Stimulated activated CD8-positive, alpha-beta memory T cell treated with anti-CD3 and anti-CD28 coated beads, Interleukin-15, amount 100 ng/mL, for 48 hours (primary cell): ENCODE measurements around the gene TTC28.
A peak's percentile ranks its signal among the peaks of the same experiment; 100 is the strongest.
"Not testable (repeated sequence)": the region's sequence is repeated elsewhere in the genome, so short reads cannot be mapped to it uniquely, and the experiment has no call there.

Experiments
- DNase-seq, 2 donors: peaks; one replicate each; pipeline ENCODE4 v3.0.0-alpha.2; 2020; ENCODE audit warnings: low read depth in 2 of 2

TTC28 gene

DNA sequence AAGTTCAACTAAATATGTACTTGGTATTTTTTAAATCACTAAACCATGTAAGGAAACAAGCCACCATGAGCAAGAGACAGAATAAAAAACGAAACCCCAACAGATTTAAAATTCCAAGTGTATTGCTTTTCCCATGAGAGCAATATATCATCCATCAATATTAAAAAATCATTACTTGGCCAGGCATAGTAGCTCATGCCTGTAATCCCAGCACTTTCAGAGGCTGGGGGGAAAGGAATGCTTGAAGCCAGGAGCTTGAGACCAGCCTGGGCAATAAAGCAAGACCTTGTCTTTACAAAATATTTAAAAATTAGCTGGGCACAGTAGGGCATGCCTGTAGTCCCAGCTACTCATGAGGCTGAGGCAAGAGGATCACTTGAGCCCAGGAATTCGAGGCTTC lies 190.8 kb downstream of the TTC28 start:
- no peak for DNase-seq

DNA sequence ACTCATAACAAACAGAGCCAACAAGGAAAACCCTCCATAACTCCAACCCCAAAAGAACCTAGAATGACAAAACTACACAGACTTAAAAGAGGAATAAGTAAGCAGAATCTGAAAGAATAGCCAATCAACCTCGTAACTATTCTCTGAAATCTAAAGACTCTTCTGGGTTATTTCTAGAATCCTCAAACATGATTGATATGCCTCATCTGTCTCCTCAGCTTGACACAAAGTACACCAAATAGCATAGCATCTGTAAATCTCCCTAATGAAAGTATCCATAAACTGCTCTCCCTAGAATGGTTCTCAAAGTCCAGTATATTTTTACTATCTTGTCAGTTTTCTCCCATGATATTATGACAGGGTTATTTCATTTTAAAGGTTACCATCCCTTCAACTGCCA lies 195.0 kb downstream of the TTC28 start:
- no peak for DNase-seq

DNA sequence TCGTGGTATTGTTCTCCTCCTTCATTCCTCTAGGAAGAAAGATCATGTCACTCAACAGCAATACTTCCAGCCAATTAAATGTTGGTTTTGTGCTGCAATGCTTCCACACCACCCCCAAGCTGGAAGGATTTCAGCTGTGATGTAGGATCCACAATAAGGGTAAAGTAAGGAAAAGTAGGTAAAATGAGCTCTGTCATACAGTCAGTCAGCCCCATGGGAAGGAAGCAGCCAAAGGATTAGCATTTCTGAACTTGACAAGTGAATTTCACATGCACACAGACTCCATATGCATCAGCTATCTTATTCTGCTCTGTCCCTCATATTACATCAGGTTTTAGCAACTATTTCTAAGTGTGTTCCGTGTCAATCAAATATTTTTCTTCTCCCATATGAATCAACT lies 197.9 kb downstream of the TTC28 start:
- DNase-seq = no peak

DNA sequence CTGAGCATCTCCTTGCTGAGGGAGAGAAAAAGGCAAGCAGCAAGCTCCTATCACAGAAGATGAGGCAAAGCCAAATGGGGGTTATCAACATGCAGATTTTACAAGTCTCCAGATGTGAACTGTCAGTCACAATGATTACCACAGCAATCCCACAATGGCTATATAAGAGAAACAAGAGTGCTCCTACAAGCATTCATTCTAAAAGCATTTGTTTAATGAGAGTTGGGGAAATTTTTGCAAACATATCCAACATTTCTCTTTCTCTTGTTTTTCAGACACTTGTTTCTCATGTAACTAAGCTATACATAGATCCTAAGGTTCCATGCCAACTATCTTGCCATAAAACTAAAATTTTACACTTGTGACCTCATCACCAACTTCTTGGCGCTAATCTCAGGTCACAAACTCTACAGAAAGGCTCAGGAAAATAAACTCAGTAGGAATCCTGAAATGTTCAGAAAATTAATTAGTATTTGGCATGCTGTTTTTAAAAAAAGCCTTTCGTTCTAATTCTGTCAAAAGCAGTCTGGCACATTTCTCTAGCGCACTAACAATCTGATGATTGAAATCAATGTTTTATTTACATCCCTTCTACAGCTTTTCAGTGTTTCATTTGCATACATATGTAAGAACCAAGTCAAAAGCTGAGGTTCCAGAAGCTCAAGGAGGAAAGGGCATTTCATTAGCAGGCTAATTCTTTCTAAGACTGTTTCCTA lies 199.5 kb downstream of the TTC28 start:
- DNase-seq = no peak

DNA sequence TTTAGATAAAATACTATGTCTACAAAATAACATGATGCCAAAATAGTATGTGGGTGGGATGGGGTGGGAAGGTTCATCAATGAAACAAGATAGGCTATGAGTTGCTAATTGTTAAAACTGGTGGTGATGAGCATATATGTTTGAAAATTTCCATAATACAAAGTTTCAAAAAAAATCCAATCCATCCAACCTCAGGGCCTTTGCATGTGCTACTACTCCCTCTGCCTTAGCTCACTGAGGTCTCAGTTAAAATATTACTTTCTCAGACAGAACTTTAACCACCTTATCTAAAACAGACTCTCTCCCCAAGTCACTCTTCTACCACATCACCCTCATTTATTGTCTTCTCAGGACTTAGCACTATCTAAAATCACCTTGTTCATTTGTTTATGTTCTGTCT lies 201.1 kb downstream of the TTC28 start:
- DNase-seq = no peak

DNA sequence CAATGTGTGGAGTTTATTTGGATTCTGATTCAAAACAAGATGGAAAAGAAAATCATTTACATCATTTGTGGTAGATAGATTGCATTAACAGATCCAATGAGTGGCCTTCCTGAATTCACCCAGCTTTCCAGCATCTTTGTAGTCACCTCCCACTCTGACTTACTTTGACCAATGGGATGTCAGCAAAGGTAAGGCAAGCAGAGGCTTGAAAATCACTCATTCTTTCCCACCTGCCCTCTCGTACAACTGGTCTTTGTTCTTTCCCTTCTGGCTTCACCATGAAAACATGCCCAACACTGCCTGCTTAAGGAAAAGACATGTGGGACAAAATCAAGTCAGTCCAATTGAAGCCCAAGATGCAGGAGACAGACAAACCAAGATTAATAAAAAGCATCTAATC lies 202.1 kb downstream of the TTC28 start:
- no peak for DNase-seq

DNA sequence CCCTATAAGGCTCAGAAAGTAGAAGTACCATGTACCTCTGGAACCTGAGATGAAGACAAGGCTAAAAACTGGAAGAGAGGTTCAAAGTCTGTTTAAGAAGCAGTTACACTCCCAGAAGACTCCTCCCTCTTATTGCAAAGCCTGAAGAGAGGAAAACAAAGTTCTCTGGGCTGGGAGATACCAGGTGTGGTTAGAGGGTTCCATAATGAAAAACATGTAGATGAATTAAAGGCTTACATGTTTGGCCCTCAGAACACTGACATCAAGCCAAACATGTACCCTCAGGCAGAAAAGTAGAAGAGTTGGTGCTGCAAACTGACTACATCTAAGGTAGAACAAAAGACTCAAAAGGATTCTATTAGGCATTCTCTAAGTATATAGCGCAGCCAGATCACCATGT lies 205.3 kb downstream of the TTC28 start:
- no peak for DNase-seq

DNA sequence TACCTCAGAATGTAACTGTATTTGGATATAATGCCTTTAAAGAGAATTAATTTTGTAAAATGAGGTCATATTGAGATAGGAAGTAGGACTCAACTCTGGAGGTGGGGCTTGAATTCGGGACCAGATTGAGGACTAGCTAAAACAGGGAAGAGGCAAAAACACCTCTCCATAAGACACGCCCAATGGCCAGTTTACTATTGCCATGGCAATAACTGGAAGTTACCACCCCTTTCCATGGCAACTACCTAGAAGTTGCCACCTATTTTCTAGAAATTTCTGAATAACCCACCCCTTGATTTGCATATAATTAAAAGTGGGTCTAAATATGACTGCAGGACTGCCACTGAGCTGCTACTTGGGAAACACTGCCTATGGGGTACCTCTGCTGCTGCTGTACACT lies 206.4 kb downstream of the TTC28 start:
- no peak for DNase-seq

DNA sequence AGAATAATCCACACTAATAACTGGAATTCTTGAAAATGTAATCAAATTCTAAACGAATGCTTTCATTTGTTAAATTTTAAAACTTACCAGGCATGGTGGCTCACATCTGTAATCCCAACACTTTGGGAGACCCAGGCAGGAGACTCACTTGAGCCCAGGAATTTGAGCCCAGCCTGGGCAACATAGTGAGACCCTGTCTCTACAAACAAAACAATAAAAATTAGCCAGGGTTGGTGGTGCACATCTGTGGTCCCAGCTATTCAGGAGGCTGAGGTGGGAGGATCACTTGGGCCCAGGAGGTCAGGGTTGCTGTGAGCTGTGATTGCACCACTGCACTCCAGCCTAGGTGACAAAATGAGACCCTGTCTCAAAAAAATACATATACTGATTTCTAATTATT lies 212.6 kb downstream of the TTC28 start:
- DNase-seq = not testable (repeated sequence)

DNA sequence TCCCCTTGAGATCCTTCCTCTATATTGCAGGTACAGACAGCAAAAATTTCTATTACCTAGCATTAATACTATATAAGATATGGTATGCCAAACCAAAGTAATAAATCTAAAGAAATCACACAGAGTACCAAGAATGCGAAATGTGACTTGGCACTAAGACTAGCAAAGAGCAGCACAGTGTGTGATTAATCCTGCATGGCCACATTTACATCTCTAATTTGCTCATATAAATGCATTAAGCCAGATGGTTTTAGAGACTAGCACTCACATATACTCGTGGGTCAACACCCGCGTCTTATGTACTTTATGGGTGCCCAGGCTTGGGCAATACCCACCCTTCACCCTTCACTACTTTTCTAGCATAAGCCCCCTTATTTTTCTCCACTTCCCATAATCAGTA lies 213.2 kb downstream of the TTC28 start:
- DNase-seq = no peak

DNA sequence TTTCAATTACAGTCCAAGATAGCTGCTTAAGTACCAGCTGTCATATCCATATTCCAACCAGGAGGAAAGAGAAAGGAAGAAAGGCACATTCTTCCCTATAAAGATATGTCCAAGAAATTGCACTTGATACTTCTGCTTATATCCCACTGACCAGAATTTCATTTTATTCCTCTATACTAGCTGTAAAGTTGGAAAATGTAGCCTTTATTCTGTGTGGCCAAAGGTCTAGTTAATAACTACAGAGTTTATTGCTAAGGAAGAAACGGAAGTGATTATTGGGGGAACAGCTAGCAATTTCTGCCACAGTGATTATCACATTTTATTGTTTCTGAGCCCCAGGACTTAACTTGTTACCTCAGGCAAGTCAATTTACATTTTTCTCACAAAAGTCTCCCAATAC lies 213.8 kb downstream of the TTC28 start:
- DNase-seq = no peak

DNA sequence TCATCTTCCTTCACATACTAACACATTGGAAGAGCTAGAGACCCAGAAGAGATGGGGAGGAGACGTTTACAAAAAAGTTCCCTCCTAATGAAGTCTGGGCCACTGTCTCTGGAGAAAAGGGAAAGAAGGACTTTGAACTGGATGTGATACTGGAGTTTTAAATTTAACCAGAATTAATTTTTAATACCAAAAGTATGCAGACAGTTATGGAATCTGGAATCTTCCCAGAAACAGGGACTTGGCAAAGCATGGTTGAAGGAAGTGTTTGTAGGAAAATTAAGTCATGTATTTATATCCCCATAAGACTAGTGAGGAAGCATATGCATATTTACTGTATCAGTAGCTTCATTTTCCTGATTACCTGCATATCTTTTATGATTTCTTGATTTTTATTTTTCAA lies 215.5 kb downstream of the TTC28 start:
- DNase-seq = no peak

DNA sequence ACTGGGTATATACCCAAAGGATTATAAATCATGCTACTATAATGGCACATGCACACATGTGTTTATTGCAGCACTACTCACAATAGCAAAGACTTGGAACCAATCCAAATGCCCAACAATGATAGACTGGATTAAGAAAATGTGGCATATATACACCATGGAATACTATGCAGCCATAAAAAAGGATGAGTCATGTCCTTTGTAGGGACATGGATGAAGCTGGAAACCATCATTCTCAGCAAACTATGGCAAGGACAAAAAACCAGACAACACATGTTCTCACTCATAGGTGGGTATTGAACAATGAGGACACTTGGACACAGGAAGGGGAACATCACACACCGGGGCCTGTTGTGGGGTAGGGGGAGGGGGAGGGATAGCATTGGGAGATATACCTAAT lies 216.2 kb downstream of the TTC28 start:
- not testable (repeated sequence) for DNase-seq

DNA sequence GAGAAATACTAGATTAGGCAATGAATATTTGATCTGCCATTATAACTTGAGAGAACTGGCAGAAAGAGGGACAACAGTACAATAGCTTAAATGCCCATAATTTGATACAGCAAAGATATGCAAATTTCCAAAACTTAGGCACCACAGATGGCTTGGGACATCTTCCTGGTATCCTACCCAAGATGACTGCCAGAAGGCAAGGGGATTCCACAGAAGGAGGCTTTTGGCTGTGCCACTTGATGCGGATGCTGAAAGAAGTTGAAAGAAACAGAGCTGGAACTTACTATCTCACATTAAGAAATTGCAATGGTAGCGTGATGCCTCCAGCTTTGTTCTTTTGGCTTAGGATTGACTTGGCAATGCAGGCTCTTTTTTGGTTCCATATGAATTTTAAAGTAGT lies 216.7 kb downstream of the TTC28 start:
- DNase-seq = no peak

DNA sequence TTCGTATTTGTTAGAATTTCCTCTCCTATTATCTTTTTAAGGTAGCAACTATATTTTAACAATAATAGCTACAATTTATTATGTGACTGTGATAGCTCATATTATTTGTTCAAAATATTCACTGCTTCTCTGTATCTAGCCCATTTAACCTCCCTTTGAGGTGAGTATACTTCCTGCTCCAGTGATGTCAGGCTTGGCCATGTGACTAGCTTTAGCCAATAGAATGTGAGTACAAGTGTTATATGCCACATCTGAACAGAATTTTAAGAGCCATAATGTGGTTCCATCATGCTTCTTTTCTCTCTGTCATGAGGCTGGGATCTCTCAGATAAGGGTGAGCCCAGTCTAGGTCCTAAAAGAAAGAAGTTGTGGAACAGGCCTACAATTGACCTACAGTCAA lies 217.6 kb downstream of the TTC28 start:
- DNase-seq = no peak

DNA sequence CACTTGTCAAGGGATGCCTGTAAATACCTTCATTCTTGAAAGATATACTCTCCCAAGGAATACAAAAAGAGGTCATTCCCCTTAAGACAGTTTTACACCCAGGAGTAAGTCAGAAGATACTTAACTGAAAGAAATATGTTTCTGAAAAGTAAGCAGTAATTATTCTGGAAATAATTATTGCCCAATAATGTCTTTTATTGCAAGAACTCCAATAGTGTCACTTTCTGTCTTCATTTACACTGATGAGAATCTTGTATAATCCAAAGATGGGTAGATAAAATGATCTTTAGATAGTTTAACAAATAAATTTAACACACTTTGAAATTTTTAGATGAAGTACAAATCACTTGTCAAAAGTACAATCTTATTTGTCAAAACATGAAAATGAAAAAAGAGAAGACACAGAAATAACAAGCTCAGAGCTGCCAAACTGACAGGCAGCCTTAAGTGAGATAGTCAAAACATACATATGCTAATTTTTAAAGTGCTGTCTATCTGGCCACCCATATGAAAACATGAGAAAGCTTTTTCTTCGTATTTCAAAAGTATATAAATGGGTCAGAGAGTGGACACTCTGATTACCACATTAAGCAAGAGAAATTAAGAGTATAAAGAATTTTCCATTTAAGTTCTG lies 225.1 kb downstream of the TTC28 start:
- no peak for DNase-seq

DNA sequence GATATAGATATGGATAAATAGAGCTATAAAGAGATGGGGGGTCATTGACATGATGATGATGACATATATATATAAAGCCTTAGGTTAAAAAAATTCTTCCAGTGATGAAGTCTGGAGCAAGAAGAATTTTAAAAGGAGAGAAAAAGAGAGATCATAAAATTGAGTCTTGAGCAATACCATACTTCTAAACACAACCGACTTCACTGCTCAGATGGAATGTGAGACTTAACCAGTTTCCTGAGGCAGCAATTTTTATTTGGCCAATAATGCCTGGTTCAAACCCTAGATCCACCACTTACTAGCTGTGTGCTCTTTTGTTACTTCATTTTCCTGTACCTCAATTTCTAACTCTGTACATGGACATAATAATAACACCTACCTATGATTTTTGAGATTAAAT lies 229.5 kb downstream of the TTC28 start:
- no peak for DNase-seq

DNA sequence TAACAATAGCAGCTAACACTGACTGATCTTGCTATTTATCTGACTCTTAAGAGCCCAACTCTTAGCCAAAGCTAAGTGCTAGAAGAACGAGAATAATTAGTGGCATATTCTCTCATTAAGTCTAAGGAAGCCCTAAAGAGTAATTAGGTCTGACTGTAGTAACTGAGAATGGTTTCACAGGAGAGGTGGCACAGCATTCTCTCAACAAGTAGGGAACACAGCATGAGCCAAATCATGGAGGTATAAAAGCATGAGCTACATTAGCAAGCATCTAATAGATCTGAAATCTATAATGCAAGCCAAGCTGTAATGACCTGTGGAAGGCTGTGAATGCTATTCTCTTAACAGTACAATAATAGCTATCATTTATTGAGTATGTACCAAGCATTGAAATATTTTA lies 230.6 kb downstream of the TTC28 start:
- no peak for DNase-seq

DNA sequence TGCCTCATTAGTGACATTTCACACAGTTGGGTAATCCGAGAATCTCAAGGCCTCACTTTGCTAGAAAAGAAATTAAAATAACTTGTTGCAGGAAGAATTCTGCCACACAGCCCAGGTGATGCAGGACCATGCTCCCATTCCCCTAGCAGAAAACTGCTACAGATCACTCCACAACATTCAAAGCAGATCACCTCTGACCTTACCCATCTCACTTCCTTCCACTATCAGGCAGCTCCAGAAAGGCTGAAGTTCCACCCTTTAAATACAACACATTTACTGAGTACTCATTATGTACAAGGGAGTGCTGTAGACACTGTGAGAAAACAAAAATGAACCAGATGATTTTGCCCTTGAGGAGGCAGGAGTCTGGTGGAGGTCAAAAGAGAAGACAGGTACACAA lies 231.0 kb downstream of the TTC28 start:
- DNase-seq = no peak

DNA sequence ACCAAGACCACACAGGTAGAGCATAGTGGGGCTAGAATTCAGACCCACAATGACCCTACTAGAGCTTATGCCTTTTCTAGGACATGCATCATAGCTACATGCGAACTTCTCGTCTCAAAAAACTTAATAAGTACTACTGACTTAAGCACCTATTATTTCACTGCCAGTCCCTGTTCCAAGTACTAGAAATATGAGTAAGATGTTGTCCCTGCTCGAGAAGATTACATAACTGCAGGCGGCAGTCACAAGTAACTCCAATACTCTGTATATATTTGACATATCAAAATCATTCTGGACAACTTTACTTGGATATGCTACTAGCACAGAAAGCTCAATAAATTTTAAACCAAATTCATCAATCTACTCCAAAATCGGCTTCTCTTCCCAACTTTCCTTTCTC lies 235.0 kb downstream of the TTC28 start:
- no peak for DNase-seq

DNA sequence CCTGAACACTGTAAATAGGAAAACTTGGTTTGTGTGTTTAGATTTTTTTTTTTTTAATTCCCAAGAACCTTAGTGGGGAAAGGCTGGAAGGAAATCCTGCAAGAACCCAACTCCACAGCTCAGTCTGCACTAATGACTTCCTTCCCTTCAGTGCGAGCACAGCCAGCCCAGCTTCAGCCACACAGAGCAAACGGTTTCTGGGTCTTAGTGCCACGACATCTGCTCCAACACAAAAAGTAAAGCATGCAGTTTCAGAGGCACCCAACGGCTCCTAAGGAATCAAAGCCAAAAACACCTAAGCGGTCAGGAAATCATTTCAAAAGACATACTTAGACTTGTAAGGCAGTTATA lies 236.1 kb downstream of the TTC28 start:
- DNase-seq = no peak

DNA sequence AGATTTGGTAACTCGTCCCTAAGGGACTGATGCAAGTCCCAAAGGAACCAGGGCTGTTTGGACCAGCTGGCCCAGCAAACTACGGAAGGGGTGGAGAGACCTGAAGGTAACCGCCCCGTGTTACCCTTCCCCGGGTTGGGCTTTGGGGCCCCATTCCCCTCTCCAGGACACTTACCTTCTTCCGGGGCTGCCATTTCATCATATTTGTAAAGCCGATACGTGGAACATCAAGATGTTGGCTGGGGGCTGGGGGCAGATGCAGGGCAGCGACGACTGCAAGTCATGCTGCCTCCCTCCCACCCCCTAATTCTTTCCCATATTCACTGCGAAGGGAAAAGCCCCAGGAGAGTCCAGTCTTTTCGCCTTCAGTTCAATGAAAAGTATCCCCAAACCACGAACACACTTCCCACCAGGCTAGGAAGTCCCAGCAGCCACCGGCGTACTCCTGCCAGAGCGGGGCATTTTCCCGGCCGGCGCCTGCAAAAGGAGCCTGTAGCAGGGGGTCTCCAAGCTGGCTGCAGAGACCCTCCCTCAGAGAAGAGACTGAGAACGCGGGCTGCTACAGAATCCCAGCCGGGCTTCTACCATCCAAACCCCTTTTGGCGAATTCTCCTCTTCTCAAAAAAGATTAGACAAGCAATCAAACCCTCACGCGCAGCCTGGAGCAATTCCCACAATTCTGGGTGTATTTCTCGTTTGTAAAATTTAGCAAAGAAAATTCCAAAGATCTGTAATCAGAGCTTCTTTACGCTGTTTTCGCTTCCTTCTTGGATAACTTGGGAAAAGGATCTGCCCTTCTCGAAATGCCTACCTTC lies 236.7 kb downstream of the TTC28 start:
- DNase-seq = no peak

DNA sequence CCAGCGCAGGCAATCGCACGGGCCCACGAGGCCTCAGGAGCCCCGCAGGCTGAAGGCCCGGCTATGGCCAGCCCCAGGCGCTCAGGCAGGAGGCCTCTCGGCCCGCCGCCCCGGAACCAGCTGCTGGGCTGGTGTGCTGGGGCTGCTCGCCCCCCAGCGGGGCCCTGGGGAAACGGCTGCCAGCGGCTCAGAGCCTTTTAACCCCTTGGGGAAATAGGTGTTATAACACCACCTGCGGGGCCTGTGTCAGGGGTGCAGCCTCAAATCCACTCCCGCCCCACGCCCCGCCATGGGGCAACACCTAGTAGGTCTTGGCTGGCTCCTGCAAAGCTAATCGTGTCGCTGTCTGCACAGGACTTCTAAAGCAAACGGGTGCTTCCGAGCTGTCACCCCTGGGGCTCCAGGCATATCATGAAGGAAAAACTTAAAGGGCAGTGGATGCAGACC lies 237.4 kb downstream of the TTC28 start:
- peak; percentile 53 to 60 for DNase-seq
